ENCODE results near the gene SHISA5. TPM values are rescaled to one million over a fixed set of nuclear protein-coding genes. Genes with fewer than 3 reads are reported as not detected.

The SHISA5 gene
- total and polyA plus RNA-seq, 10 of the 15 experiments (the other 5 are each of a cell fraction or from before 2014, with no cell fraction given) = 17.1 to 148 (median 67.3) TPM

GRCh38 chr3:48446425-48447193, 57.4 kb downstream of the SHISA5 start, which contains the start of gene ATRIP (continued):
- no peak for TF ChIP-seq CUX1 (IDR thresholded peaks at IDR 0.05; ENCODE audit: insufficient replicate concordance, low read depth, low read length)
- TF ChIP-seq LARP7 (IDR thresholded peaks at IDR 0.05) = peak; percentile 92
- TF ChIP-seq SUPT20H (IDR thresholded peaks at IDR 0.05; ENCODE audit: borderline replicate concordance, control insufficient read depth, low read depth, low read length) = no peak
- no peak for TF ChIP-seq USF2 (IDR thresholded peaks at IDR 0.05; ENCODE audit: borderline replicate concordance, low read depth, low read length)
- peak; percentile 61 for TF ChIP-seq RELA (IDR thresholded peaks at IDR 0.05; ENCODE audit: borderline replicate concordance, partially characterized antibody)
- TF ChIP-seq KAT2A (conservative IDR thresholded peaks at IDR 0.05; ENCODE audit: control insufficient read depth, low read depth, low read length) = no peak
- TF ChIP-seq MAX (IDR thresholded peaks at IDR 0.05; ENCODE audit: low read depth, low read length) = peak; percentile 85; the same call in 1 of the 2 replicates
- TF ChIP-seq ZNF622 (IDR thresholded peaks at IDR 0.05) = no peak
- TF ChIP-seq CBFB (IDR thresholded peaks at IDR 0.05; ENCODE audit: low read depth) = peak; percentile 68; the same call in 1 of the 2 replicates
- TF ChIP-seq SP1 (IDR thresholded peaks at IDR 0.05; ENCODE audit: low read depth, low read length) = peak; percentile 86
- TF ChIP-seq GABPA (IDR thresholded peaks at IDR 0.05; ENCODE audit: low read depth) = 0 out of 2 replicates have a peak, but pooled peaks have one; percentile 50
- TF ChIP-seq, protein P1, sequence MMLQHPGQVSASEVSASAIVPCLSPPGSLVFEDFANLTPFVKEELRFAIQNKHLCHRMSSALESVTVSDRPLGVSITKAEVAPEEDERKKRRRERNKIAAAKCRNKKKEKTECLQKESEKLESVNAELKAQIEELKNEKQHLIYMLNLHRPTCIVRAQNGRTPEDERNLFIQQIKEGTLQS (IDR thresholded peaks at IDR 0.05; ENCODE audit: borderline replicate concordance, extremely low read depth, low read depth, low read length) = peak; percentile 85; the same call in 1 of the 2 replicates
- no peak for TF ChIP-seq ATF2 (IDR thresholded peaks at IDR 0.05; ENCODE audit: low read length)
- TF ChIP-seq MXI1 (IDR thresholded peaks at IDR 0.05; ENCODE audit: low read depth, low read length) = peak; percentile 95
- TF ChIP-seq HCFC1 (IDR thresholded peaks at IDR 0.05; ENCODE audit: low read length) = peak; percentile 77
- TF ChIP-seq NR2F1 (conservative IDR thresholded peaks at IDR 0.05) = peak; percentile 55
- peak; percentile 94 for TF ChIP-seq NKRF (conservative IDR thresholded peaks at IDR 0.05)
- TF ChIP-seq ASH2L (IDR thresholded peaks at IDR 0.05; ENCODE audit: borderline replicate concordance, low read depth) = no peak
